HepG2 (cell line): ENCODE data around the gene MAOB. TPM values are rescaled to one million over a fixed set of nuclear protein-coding genes. Genes with fewer than 3 reads are reported as not detected.

Experiments used
- AHDC1 ChIP-seq: sonication (generic); formaldehyde crosslinking; IDR thresholded peaks from 2 replicates; pipeline ENCODE4 v1.5.1; 2020; ENCODE audit warnings: mild to moderate bottlenecking, missing genetic modification reagents, borderline replicate concordance
- BORCS8-MEF2B ChIP-seq: sonication (generic); formaldehyde crosslinking; IDR thresholded peaks from 2 replicates; pipeline ENCODE4 v1.8.0; 2022; ENCODE audit warnings: mild to moderate bottlenecking, missing genetic modification reagents
- CENPBD1 ChIP-seq: sonication (generic); formaldehyde crosslinking; IDR thresholded peaks from 2 replicates; pipeline ENCODE4 v1.8.0; 2022; ENCODE audit warnings: missing genetic modification reagents, low read depth, mild to moderate bottlenecking, borderline replicate concordance
- CERS6 ChIP-seq: sonication (generic); formaldehyde crosslinking; IDR thresholded peaks from 2 replicates; pipeline ENCODE4 v1.5.0; 2020; ENCODE audit warnings: missing genetic modification reagents
- NCOA5 ChIP-seq: sonication (generic); formaldehyde crosslinking; IDR thresholded peaks from 2 replicates; pipeline ENCODE4 v1.4.0; 2020; ENCODE audit warnings: missing genetic modification reagents
- PCBP2 ChIP-seq: fragments of 200-400 bp; formaldehyde crosslinking; optimal IDR thresholded peaks from 2 replicates; pipeline ENCODE3; 2018; ENCODE audit warnings: low read length, low read depth; ENCODE audit not compliant: poor library complexity, severe bottlenecking
- TBL1XR1 ChIP-seq: fragments of 150-350 bp; IDR thresholded peaks from 2 replicates; pipeline ENCODE4 v1.6.1; 2014; ENCODE audit warnings: borderline replicate concordance, low read length; ENCODE audit not compliant: partially characterized antibody
- ZBTB21 ChIP-seq: sonication (generic); formaldehyde crosslinking; IDR thresholded peaks from 2 replicates; pipeline ENCODE4 v1.4.0; 2020; ENCODE audit warnings: missing genetic modification reagents
- ZBTB4 ChIP-seq: sonication (generic); formaldehyde crosslinking; IDR thresholded peaks from 2 replicates; pipeline ENCODE4 v1.4.0; 2020; ENCODE audit warnings: missing genetic modification reagents, mild to moderate bottlenecking, borderline replicate concordance
- ZNF354B ChIP-seq: sonication (generic); formaldehyde crosslinking; IDR thresholded peaks from 2 replicates; pipeline ENCODE4 v1.8.0; 2022; ENCODE audit warnings: mild to moderate bottlenecking, missing genetic modification reagents
- ZNF414 ChIP-seq: sonication (generic); formaldehyde crosslinking; IDR thresholded peaks from 2 replicates; pipeline ENCODE4 v1.5.0; 2020; ENCODE audit warnings: missing genetic modification reagents
- ZNF503 ChIP-seq: sonication (generic); formaldehyde crosslinking; IDR thresholded peaks from 2 replicates; pipeline ENCODE4 v1.4.0; 2020; ENCODE audit warnings: missing genetic modification reagents
- ZSCAN20 ChIP-seq: sonication (generic); formaldehyde crosslinking; IDR thresholded peaks from 2 replicates; pipeline ENCODE4 v1.4.0; 2020; ENCODE audit warnings: missing genetic modification reagents, mild to moderate bottlenecking, borderline replicate concordance
- ZSCAN9 ChIP-seq: IDR thresholded peaks from 2 replicates; pipeline ENCODE4 v1.6.1; 2016; ENCODE audit warnings: borderline replicate concordance
- polyA plus RNA-seq, 8 experiments: library from polyadenylated mRNA; depleted of rRNA in 3 of 8; stranded (reverse) in 7 of 8; unstranded in 1 of 8; fragments of >200 nt; fragmentation: Illumina TruSeq in 4 of 8; extraction: Trizol in 4 of 8; gene quantifications; 2 replicates each; pipeline versions ENCODE4 v1.2.1 to v1.2.3, GENCODE V29; 2011 to 2016; ENCODE audit warnings: low read depth in 4 of 8, missing spikeins in 1 of 8, mixed read lengths in 1 of 8; ENCODE audit not compliant: insufficient read depth in 1 of 8
- total RNA-seq, 5 experiments: library from RNA; depleted of rRNA; stranded (reverse); fragments of >200 nt; fragmentation: Illumina TruSeq; extraction: Trizol; gene quantifications; 2 replicates each; pipeline ENCODE4 v1.2.3, GENCODE V29; 2016; ENCODE audit warnings: low read depth in 1 of 5

Gene MAOB
- total and polyA plus RNA-seq, 2 of the 13 experiments (the other 11 are each of a cell fraction or from before 2014, with no cell fraction given) = 11.0 to 19.0 TPM

GRCh38 chrX:43881410-43882293 lies 598 bp downstream of the MAOB start (continued):
- TF ChIP-seq AHDC1 (CRISPR knock-in tag) = no peak
- TF ChIP-seq ZNF414 (CRISPR knock-in tag) = no peak
- no peak for TF ChIP-seq CENPBD1 (CRISPR knock-in tag)
- no peak for TF ChIP-seq NCOA5
- no peak for TF ChIP-seq ZSCAN9 (CRISPR knock-in tag)
- no peak for TF ChIP-seq ZBTB4
- no peak for TF ChIP-seq PCBP2
- no peak for TF ChIP-seq TBL1XR1
- peak; percentile 38; the same call in 1 of the 2 replicates for TF ChIP-seq ZNF503 (CRISPR knock-in tag)
- no peak for TF ChIP-seq ZNF354B (CRISPR knock-in tag)
- no peak for TF ChIP-seq CERS6 (CRISPR knock-in tag)
- no peak for TF ChIP-seq ZSCAN20 (CRISPR knock-in tag)
- 0 out of 2 replicates have a peak, but pooled peaks have one; percentile 42 for TF ChIP-seq BORCS8-MEF2B (CRISPR knock-in tag)
- TF ChIP-seq ZBTB21 (CRISPR knock-in tag) = no peak
